OCI-M2 (cell line): Measurements from ENCODE around the gene NTF3.

Source experiments
- DNase-seq: peaks from one replicate; lab custom pipeline; 2025; ENCODE audit not compliant: unreplicated experiment; lab: John Stamatoyannopoulos, UW

Gene NTF3

DNA sequence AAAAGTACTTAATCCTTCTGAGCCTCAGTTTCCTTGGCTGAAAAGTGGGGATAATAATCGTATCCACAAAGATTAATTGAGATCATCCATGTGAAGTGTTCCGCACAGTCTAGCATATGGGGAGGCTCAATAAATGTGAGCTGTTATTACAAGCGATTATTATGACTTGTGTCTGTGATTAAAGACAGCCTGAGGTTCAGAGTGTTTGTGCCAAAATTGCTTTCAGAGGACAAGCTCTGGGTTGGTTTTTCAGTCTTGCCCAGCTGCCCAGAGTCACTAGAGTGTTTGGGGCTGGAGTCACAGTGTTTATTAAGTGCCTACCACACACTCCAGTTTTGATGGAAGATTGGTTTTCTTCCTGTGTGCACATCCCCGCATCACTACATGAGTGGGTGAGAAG lies 53.5 kb downstream of the NTF3 start:
- no peak for DNase-seq

DNA sequence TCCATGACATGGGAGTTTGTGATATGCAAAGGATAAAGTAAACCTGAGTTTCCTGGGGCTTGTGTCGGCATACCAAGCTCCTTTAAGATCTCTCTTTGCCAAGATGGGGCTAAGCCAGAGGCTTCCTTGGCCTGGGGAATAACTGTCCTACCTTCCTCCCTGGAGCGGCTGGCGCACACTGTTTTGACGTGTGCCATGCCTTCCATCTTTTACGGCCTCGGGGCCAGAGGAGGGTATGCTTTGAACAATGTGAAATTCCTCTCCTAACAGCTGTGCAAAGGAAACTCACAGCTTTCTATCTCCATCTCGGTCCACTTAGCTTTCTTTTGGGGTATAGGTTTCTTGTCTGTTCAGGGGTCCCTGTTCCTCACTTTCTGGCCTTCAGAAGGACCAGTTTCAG lies 55.2 kb downstream of the NTF3 start:
- no peak for DNase-seq

DNA sequence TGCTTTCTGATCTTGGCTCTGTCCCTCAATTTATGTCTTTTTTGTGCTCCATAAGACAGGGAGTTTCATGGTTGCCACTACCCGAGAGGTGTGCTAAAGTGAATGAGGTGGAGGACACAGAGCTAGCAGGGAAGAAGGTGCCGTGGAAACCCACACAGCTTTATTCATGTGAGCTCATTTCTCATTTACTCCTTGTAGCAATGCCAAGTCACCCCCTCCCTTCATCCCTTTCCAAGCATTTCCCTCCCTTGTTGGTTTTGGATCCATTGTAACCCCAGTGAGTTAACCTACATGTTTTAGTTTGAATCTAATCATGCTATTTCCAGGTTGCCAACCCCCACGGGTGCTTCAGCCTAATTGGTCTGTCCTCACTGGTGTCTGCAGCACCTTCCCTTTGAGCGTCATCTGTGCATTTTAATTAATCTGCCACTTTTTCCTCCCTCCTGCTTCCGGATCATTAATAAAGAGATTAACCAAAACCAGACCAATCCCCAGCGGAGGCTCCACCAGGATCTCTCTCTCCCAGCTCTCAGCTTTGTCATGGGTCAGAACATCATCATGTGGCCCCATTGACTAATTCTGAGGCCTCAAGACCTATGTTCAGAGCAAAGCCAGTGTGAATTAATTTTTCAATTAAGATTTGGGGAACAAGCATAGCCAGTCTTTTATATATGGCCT lies 56.2 kb downstream of the NTF3 start:
- no peak for DNase-seq

DNA sequence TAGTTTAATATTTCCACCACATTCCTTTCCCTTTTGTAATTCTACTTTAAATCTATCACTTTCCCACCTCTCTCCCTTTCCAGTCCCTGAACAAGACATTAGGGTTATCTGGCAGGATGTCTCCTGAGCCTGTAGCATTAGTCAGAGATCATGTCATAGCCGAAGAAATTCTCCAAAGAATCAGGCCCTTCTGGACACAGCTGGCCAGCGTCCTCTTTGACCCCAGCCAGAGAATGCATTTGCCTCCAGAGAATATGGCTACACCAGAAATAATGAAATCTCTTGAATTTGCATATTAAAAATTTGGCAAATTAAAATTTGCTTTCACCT lies 56.7 kb downstream of the NTF3 start:
- no peak for DNase-seq

DNA sequence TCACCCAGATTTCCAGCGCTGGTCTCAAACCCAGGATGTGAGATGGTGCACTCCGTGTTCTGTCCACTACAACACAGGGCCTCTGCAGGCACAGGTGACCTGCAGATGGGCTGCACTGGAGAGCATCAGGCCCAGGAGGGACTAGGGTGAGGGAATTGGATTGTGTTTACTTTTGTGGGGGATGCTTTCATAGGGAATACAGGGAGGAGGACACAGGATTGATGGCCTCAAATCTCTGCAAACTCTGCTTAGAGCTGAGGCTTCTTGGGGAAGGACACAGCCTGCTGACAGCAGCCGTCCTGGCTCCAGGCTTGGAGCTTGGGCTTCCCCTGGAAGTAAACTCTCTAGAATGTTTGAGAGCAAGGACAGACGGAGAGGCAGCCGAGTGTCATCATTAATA lies 57.1 kb downstream of the NTF3 start:
- DNase-seq = no peak

DNA sequence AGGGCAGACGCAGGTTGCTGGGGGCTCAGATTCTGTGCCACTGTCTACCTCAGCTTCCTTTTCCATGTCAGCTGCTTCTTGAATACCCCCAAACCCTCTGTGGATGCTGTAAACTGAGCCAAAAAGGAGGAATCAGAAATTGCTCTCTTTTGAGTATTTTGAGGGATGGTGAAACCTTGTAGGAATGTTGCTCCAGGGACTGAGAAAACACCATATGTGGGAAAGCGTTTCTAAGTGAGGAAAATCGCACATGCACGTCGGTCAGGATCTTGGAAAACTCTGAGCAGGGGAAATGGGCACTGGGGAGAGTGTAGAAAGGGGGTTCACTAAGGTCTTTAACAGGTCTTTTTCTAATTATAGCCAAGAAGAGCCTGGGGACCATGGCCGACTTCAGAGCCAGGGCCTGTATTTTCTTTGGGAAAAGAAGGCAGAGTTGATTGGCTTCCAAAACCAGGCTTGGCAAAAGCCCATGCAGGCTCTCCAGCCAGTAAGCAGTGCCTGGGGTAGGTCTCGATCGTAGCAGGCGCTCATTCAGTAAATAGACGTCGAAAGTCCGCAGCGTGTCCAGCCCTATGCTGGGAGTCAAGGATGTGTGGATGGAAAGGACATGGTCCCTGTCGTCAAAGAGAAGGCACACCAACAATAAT lies 58.0 kb downstream of the NTF3 start:
- DNase-seq = no peak

DNA sequence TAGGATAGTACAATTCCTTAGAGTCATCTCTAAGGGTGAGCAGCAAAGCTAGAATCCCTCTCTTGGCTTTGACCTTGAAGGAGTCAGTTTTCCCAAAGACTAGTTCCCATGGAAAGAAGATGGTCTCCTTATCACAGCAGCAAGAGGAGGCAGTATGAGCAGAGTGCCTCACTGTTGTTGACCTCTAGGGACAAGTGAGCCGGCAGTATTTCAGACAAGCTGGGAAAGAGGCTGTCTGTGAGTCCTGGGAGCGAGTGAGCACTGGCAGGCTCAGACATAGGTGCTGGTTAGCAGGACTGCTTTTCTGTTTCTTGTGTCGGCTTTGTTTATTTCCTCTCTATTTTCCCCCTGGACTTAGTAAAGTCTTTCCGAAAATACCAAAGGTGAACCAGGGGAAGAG lies 60.7 kb downstream of the NTF3 start:
- no peak for DNase-seq

DNA sequence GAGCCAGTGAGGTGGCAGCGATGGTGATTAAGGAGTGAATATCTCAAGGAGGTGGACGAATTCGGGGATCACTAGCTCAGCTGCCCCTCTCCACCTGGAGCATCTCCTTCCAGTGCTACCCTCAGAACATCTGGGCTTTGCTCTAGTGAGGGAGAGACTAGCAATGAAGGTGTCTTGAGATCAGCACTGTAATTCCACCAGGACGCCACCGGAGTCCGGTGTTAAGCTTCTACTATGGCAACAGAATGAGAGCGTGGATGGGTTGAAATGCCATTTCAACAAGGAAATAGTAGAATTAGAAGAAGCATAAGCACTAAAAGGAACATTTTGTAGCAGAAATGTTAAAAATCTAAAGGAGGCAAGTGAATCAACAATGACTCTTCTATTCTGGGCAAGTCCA lies 61.1 kb downstream of the NTF3 start:
- DNase-seq = no peak

DNA sequence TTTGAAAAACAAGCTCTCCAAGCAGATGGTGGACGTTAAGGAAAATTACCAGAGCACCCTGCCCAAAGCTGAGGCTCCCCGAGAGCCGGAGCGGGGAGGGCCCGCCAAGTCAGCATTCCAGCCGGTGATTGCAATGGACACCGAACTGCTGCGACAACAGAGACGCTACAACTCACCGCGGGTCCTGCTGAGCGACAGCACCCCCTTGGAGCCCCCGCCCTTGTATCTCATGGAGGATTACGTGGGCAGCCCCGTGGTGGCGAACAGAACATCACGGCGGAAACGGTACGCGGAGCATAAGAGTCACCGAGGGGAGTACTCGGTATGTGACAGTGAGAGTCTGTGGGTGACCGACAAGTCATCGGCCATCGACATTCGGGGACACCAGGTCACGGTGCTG lies 62.4 kb downstream of the NTF3 start:
- no peak for DNase-seq

DNA sequence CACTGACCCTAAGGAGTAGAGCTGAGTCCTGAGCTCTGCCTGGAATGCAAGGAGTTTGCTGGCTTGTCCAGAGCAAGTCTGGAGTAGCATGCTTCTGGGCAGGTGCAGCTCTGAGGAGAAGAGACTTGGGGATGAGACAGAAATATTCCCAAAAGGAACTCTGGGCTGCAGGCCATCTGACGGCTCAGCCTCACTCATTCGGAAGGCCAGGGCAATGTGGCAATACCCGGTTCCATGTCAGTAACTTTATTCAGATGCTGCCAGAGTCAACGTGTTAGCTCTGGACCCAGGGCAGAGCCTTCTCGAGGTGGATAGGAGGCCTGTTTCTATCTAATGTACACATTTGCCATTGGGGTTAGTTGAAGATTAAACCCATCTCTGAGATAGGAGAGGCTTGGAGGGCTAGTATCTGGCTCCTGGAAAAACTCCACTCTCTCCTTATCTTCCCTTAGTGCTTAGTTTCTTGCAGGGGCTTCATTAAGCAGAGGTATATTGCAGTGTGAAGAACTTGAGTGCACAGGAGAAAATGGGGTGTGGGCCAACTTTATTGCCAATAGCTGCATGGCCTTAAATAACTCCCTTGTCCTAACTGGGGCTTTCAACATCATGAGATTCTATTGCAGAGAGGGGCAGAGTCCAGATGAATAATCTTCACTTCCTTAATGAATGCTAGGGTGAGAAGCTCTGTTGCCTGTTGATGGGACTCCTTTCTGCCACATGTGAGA lies 65.6 kb downstream of the NTF3 start:
- DNase-seq = no peak

DNA sequence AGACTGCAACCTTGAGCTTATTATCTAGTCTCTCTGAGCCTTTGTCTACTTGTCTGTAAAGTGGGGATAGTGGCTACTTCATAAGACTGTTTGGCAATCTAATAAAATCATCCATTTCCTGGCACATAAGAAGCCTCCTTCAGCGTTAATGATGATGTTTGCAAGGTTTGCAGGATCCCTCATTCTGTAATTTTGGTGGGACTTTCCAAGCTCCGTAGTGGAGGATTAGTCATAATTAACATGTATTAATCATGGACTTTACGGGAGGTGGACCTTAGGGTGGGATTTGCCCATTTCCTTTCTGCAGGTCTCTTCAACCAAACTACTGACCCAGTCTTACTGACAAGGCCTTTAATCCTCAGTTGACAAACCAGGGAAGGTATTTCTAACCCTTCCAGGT lies 66.2 kb downstream of the NTF3 start:
- no peak for DNase-seq

DNA sequence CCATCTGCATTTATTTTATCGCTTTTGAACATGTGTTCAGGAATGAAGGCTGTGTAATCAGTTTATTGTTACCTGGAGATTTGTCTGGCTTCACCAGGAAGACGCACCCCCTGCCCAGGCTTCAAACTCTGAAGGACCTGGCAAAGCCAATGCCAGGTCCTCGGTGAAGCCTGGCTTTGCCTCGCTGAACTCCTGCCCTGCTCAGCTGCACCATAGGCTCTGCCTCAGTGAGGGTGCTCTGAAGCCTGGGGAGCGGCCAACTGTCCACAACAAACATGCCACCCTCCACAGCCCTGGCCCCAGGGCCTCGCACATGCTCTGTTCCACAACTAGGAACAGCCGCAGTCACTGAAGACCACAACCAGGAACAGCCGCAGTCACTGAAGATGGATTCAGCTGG lies 66.9 kb downstream of the NTF3 start:
- DNase-seq = no peak

DNA sequence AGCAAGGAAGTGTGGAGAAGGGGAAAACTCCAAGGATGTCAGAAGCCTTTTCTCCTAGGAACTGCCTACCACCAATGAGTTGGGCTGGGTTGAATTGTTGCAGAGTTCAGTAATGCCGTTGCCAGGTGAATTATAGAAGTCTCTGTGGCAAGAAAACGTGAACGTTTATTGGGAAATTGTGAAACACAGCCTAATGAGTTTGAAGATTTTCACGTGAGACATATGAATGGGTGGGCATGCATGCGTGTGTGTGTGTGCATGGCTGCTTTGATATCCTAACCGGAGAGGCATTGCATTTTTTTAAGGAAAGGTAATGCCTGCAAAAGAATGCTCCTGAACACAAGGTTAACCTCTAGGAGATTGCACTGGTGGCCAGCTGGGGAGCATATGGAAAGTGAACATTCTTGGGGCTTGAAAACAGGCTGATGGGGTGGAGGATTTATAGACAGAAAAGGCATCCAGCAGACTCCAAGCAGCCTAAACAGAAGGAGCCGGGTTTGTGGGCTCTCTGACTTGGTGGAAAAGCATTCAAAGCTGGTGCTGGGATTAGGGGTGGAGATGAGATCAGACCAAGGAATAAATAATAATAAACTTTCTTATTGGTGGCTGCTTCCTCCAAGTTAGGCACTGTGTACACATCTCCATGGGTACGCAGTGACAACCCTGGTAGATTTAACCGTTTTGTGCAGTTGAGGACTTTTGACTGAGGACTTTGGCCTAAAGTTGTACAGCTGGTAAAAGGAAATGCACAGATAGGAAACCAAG lies 67.8 kb downstream of the NTF3 start:
- DNase-seq = no peak

DNA sequence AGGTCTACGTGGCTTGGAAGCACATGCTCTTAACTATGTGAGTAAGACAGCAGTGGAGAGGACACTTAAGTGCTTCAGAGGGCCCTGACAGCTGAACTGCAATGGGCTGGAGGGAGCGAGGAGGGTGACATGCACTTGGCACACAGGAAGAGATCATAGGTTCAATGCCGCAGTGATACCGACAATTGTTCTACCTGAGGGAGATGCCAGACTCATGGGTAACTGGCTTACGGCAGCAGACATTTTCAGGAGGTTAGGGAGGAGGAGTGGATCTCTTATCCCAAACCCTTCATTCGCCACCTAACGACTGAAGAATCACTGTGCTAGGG lies 68.4 kb downstream of the NTF3 start:
- DNase-seq = no peak

DNA sequence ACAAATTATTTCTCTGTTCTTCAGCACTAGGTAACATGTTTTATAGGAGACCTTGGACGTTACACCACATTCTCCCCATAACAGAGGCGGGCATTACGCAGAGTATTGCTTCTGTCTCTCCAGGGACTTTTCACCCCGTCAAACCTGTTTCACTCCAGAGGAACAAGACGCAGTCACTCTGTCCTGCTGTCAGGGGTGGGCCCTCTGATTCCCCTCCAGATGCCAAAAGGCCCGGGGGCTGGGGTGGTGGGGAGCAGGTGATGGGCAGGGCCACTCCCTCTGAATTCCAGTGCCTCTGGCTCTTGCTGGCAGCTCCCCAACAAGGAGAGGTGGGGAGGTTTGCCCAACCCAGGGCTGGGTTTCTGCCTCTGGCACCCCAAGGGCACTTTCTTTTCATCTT lies 71.9 kb downstream of the NTF3 start:
- DNase-seq = no peak

DNA sequence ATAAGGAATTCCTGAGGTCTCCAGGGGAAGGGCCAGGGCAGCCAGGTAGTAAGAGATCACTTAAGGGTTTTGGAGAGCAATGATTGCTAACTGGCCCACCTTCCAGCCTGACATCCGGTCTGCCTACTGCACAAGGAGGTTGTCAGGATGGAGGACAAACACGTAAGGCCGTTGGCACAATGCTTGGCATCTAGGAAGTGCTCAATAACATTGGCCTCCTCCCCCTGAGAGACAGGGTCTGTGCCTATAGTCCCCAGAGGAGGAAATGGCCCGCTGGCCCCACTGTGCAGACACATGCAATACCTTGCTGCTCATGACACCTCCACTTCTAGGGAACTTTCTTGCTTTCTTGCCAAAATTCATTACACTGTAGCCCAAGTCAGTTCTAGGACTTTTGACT lies 73.2 kb downstream of the NTF3 start:
- no peak for DNase-seq

DNA sequence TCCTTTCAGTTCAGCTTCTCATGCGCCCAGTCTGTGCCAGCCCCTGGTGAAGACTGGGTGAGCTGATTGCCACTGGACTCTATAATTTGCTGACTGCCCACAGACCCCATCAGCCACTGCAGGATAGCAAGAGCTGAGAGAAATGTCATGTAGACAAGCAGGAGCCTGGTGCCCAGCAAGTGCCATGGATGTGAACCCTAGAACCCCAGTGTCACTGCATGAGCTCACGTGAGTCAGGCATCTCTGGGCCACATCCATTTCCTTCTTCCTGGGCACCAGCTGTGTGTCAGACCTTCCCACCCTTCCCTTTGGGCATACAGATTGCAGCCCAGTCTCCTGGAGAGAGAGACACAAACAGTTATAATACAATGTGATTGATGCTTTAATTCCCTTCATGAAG lies 73.8 kb downstream of the NTF3 start:
- DNase-seq = no peak

DNA sequence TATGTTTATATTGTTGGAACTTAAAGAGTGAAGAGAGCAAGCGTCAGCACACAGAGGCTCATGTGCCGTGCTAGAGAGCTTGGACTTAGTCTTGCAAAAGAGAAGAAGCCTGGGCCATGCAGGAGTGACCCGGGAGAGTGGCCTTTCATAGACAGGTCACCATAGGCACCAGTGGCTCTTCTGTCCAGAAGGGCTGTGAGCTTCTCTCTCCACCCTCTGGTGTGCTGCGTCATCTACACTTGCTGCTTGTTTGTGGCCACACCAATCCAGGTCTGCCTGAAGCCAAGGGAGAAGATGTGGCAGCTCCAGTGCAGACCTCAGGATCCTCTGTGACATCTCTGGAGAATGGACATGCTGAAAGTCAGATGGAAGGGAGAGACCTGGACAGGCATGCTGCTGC lies 74.4 kb downstream of the NTF3 start:
- no peak for DNase-seq

DNA sequence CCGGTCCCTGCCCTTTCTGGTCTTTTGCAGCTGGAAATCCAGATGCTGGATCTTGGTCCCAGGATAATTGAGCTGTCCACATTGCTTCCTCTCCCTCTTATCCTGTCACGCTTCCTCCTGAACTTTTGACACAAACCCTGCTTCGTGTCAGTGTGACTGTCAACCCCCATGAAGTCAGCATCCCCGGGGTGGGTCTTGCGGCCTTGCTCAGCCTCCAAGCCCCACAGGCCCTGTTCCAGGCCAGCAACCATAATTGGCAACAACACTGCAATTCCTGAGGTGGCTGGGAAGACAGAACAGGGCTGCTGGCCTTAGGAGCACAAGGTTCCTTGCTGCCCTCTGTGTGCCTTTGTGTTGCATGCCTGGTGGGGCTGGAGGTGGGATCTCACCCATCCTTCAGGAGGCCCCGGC lies 74.9 kb downstream of the NTF3 start:
- DNase-seq = no peak

DNA sequence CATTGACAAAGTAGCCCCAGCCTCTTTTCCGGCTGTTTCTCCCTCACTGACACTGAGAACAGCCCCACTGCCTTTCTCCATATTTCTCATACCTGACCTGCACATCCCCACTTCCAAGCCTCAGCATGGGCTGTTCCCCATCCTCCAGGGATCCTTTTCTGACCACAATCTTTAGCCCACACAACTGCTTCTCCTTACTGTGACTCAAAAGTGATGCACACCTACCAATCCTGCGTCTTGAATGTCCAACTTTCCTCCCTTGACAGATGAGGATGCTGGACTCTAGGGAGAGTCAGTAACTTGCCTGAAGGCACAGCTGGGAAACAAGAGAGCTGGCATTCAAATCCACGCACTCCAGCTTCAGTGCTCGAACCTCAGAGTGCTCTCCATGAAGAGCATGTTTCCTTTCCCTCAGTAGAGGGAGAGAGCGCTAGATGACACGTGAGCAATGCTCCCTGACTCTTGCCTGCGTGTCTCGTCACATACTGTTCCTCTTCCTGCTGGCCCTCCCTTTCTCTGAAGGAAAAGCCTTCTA lies 75.6 kb downstream of the NTF3 start:
- no peak for DNase-seq

DNA sequence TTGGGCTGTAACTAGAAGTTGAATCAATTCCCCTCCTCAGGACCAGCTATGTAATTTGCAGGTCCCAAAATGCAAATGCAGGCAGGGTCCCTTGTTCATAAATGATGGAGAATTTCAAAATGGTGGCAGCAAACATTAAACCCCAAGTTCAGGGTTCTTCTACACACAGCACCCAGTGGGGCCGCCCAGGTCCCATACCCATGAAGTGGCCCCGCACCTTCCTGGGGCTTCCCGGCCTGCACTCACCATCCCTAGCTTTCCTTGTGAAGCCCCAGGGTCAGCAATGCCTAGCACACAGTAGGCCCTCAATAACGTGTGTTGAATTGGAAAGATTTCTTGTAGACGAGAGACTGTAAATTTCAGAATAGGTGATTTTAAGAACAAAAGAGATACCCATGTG lies 76.0 kb downstream of the NTF3 start:
- DNase-seq = no peak

DNA sequence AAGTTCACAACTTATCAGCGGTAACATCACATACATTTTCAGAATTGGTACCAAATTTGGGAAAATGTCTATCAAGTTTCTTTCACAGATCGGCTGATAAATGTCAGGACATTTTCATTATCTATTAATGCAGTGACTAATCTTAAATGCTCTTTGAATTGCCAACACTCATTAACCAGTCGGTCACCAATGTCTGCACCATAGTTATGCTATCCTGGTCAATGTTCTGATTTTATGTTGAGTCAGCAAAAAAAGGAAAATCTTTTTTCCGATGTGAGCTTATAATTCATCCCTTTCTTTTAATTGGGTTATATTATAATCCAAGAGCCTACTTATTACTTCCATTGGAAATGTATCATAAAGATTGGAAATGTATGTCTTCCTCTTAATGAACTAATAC lies 77.2 kb downstream of the NTF3 start:
- no peak for DNase-seq
